Dermis microvascular lymphatic vessel endothelial cell (primary cell): ENCODE results near the gene ATP1B1. TPM values are rescaled to one million over a fixed set of nuclear protein-coding genes. Genes with fewer than 3 reads are reported as not detected.
A peak's percentile ranks its signal among the peaks of the same experiment; 100 is the strongest.

ENCODE experiments used
- DNase-seq, 2 donors: peaks; one replicate each; pipeline versions ENCODE4 v3.0.0 to v3.0.0-alpha.2; 2010; ENCODE audit warnings: low read depth in 2 of 2
- total RNA-seq: library from RNA; depleted of rRNA; stranded (reverse); fragments of >200 nt; gene quantifications from 2 replicates; pipeline ENCODE4 v1.2.1, GENCODE V29; 2014

ATP1B1 gene
- total RNA-seq: 5.3 and 7.7 TPM in 2 replicates

- peak; percentile 36 to 88 for DNase-seq
Measured at GRCh38 chr1:169106095-169106920, at the start of gene ATP1B1. Gene ATP1B1, plus strand, starts transcription at chr1:169106690. Its CDS starts 140 bp downstream, at chr1:169106830.

- DNase-seq: no peak
Measured at GRCh38 chr1:169059421-169059820, 47.1 kb upstream of the ATP1B1 start.

- no peak for DNase-seq
Measured at GRCh38 chr1:169060043-169060722, 46.3 kb upstream of the ATP1B1 start.

GRCh38 chr1:169060919-169061639 lies 45.4 kb upstream of the ATP1B1 start:
- no peak for DNase-seq

GRCh38 chr1:169062152-169062551 lies 44.3 kb upstream of the ATP1B1 start:
- no peak for DNase-seq

GRCh38 chr1:169064103-169064502 lies 42.4 kb upstream of the ATP1B1 start:
- no peak for DNase-seq

- DNase-seq: no peak
Measured at GRCh38 chr1:169070547-169070946, 35.9 kb upstream of the ATP1B1 start.

GRCh38 chr1:169070958-169071357 lies 35.5 kb upstream of the ATP1B1 start:
- DNase-seq: no peak

GRCh38 chr1:169072945-169073725 lies 33.4 kb upstream of the ATP1B1 start:
- no peak for DNase-seq

- no peak for DNase-seq
Measured at GRCh38 chr1:169078163-169078883, 28.2 kb upstream of the ATP1B1 start.

GRCh38 chr1:169081503-169082123 lies 24.9 kb upstream of the ATP1B1 start:
- DNase-seq: no peak

GRCh38 chr1:169085911-169086310 lies 20.6 kb upstream of the ATP1B1 start:
- no peak for DNase-seq

- peak in 1 of 2 donors; percentile 17 for DNase-seq
Measured at GRCh38 chr1:169086603-169087455, 19.7 kb upstream of the ATP1B1 start.

- no peak for DNase-seq
Measured at GRCh38 chr1:169087876-169088275, 18.6 kb upstream of the ATP1B1 start.

GRCh38 chr1:169089776-169090175 lies 16.7 kb upstream of the ATP1B1 start:
- no peak for DNase-seq

- DNase-seq: no peak
Measured at GRCh38 chr1:169090308-169090899, 16.1 kb upstream of the ATP1B1 start.

- DNase-seq: no peak
Measured at GRCh38 chr1:169090900-169091311, 15.6 kb upstream of the ATP1B1 start.

- DNase-seq: no peak
Measured at GRCh38 chr1:169091480-169091941, 15.0 kb upstream of the ATP1B1 start.

- no peak for DNase-seq
Measured at GRCh38 chr1:169092399-169092798, 14.1 kb upstream of the ATP1B1 start.
